NCI-H2029 (cell line): ENCODE measurements around the gene GMFB.

Experiments used
- DNase-seq: peaks from one replicate; lab custom pipeline; 2025; lab: John Stamatoyannopoulos, UW

Gene GMFB

DNA sequence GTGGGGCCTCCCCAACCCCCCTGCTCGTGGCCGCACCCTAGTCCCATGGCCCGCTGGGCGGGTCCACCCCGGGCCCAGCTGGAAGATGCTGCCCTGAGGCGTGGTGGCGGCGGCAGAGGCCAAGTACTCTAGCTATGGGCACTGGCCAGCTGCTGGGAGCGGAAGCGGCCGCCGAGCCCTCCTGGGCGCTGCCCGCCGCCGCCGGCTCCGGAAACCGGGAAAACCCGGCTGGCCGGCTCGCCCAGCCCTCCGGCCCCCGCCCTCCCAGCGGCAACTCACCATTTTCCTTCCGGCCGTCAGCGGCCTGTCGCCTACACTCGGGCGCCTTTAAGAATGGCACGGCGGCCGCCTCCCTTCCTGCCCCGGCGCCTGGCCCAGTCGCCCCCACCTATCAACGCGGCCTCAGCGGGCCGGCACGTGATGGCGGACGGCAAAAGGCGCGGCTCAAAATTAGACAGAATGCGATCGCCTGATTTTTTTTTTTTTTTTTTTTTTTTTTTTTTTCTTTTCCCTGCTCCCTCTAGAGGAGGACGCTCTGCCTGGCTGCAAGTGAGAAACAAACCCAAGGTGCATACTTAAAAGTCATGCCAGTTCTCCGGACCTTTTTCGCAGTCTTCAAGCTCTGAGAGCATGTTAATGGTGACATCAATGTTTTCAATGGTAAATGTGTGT, at the start of gene GMFB:
Gene GMFB (minus strand): TSS at position 335 of the 672 bp plus-strand sequence. CDS start 53 bp downstream, at position 282.
- DNase-seq: peak; percentile 92

DNA sequence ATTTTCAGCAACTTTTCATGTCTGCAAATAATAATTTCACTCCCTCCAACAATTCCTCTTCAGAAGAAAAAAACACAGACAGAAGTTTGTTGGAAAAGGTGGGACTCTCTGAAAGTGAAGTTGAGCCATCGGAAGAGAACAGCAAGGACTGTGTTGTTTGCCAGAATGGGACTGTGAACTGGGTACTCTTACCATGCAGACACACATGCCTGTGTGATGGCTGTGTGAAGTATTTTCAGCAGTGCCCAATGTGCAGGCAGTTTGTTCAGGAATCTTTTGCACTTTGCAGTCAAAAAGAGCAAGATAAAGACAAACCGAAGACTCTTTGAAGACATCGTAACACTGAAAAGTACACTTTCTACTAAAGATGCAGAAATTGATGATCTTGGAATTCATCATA, 49.3 kb upstream of the GMFB start:
- DNase-seq: no peak

DNA sequence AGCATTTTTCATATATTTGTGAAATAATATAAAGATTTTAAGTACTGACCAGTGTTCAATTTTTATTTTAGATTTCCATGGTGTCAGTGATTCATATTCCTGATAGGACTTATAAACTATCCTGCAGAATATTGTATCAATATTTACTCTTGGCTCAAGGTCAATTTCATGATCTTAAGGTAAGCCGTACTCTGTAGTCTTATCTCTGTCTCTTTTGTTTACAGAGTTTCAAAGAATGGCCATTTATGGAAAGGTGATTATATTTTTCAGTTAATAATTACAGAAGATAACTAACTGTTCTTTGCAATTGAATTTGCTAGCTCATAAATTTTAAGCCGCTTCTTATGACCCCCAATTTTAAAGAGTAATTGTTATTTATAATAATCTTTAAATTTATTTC, 48.9 kb upstream of the GMFB start:
- DNase-seq: no peak

DNA sequence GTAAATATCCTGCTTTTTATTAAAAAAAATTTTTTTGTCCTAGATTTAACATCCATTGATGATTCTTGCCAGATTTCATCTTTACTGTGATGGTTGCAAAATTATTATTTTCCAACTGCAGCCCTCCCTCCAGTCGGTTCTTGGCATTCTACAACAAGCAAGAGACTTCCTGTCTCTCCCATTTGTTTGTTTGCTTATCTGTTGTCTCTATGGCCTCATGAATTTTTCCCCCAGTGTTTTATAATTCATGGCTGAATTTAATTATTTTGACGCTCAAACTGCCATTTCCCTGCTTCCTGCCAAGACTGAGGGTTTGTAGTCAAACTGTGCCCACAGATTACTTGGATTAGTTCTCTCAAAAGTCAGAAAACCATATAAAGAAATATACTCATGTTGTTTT, 46.9 kb upstream of the GMFB start:
- no peak for DNase-seq

DNA sequence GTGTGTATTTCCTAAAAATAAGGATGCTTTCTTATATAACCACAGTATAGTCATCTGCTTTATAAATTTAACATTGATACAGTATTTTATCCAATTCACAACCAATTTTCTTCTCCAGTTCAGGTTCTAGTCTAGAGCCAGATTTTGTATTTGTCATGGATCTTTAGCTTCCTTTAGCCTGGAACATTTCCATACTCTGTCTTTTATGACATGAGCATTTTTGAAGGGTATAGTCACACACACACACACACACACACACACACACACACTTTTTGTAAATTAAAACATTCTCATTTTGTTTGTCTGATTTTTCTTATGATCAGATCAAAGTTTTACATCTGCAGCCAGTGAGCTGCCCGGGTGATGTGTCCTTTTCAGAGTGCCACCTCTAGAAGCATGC, 46.3 kb upstream of the GMFB start:
- DNase-seq: no peak

DNA sequence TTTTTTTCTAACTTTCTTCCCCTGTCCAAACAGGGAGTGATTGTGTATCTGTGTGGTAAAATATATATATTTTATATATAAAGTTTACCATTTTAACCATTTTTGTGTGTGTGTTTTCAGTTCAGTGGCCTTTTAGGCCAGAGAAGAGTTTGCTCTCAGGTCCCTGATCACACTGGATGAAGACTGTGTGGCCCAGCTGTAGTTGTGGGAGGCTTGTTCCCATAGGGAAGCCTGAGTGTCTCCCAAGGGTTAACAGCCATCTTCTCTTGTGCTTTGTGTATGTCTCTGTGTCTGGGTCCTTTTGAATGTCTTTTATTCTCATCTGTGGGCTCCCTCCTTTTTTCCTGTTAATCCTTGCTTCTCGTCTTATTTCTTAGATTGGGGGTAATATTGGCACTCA, 44.3 kb upstream of the GMFB start:
- DNase-seq: no peak

DNA sequence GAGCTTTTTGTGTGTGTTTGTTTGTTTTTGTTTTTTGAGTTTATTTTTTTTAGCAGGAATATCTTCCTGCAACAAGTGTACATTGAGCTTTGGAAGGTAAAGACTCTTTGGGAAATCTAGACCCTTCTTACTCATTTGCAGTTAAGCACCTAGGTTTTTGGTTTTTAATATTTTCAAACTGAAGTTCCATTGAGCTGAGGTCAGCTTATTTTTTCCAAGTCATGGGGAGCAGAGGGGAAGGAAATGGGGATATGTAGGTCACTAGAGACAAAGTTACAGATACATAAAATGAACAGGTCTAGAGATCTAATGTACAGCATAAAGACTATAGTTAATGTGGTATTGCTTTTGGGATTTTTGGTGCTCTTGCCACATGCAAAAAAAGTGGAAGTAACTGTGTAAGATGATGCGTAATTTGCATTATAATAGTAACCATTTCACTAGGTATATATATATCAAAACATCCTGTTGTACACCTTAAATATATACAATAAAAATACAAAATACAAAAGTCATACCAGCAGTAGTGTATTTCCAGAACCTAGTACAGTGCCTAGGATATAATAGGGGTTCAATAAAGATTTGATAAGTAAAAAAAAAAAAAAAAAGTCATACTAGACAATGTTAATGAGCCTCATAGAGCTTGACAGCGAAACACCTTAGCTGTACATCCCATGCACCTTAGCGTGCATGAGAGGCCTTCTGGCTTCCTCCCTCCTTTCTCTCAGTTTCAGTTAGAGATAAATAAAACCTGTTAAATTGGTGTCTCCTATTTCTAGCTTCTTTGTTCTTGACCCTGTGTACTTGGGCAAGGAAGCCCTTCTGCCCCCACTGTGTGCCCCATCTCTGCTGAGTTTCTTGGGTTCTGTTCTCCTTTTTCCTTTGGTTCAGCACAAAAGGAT, 43.6 kb upstream of the GMFB start:
- no peak for DNase-seq

DNA sequence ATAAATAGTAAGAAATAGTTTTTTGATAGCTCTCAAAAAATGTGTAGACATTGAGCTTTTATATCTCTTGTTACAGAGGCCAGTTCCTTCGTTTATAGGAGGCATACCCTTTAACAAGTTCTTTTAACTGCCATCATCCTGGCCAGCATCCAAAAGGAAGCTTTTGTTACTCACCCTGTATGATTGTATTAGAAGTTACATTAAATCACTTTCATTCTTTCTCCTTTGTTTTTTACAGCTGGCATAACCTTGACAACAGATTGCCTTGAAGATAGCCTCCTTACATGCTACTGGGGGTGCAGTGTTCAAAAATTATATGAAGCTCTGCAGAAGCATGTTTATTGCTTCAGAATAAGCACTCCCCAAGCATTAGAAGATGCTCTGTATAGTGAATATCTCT, 41.0 kb upstream of the GMFB start:
- no peak for DNase-seq

DNA sequence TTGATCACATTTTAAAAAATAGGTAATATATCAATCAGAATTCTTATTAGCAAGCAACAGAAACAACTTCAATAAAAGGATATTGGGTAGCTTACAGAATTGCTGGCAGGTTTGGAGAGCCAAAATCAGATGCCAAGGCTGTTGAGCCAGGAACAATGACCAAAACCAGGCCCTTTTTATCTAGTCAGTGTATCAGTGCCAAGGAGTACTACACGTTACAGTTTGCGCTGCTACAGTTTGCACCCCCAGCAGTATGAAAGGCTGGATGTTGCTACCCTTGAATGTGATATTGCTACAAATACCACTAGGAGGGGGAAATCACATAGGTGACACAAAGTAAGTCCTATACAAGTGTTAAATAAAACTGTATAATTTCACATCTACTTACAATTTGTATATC, 40.2 kb upstream of the GMFB start:
- no peak for DNase-seq

DNA sequence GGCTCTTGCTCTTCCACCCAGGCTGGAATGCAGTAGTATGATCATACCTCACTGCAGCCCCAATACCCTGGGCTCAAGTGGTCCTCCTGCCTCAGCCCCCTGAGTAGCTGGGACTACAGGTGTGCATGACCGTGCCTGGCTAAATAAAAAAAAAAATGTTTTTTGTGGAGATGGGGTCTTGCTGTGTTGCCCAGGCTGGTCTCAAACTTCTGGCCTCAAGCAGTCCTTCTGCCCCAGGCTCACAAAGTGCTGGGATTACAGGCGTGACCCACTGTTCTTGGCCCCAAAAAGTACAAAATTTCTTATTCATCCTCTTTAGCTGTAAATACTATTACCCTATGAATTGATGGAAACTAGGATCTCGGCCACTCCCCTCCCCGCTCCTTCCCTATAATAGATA, 35.6 kb upstream of the GMFB start:
- no peak for DNase-seq

DNA sequence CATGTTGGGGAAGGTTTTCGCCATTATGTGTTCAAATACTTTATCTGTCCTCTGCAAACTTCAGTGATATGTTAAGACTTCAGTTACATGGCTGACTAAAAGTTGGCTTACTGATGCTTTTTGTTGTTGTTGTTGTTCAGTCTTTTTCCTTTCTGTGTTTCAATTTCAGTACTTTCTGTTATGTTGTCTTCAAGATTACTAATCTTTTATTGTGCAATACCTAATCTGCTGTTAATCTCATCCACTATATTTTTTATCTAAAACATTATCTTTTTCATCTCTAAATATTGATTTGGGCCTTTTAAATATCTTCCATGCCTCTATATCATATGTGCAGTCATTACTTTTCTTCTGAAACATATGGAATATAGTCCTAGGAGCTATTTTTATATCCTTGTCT, 27.9 kb upstream of the GMFB start:
- no peak for DNase-seq

DNA sequence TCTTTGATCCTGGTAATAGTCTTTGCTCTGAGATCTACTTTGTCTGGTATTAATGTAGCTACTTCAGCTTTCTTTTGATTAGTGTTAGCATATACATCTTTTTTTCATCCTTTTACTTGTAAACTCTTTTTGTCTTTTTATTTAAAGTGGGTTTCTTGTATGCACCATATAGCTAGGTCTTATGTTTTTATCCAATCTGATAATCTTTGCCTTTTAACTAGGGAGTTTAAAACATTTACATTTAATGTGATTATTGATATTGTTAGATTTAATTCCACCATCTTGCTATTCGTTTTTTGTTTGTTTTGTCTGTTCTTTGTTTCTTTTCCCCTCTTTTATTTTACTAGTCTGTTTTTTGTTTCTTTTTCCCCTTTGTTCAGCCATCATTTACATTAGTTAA, 26.9 kb upstream of the GMFB start:
- DNase-seq: no peak

DNA sequence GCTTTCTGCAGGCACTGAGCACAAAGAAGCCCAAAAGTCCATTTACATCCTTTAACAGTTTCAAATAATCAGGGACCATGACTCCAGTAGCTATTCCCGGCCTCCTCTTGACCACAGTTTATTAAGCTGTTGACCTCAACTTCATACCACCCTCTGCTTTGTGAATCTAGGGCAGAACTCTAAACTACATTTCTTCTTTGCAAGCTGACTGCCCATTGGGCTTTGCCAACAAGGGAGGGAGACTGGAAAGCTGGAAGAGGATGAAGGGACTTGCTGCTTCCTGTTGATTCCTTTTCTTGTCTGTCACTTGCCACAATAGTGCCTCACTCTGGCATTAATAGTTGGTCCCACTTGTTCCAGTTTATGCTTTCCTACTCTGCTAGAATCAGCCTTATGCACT, 23.6 kb upstream of the GMFB start:
- DNase-seq: no peak

DNA sequence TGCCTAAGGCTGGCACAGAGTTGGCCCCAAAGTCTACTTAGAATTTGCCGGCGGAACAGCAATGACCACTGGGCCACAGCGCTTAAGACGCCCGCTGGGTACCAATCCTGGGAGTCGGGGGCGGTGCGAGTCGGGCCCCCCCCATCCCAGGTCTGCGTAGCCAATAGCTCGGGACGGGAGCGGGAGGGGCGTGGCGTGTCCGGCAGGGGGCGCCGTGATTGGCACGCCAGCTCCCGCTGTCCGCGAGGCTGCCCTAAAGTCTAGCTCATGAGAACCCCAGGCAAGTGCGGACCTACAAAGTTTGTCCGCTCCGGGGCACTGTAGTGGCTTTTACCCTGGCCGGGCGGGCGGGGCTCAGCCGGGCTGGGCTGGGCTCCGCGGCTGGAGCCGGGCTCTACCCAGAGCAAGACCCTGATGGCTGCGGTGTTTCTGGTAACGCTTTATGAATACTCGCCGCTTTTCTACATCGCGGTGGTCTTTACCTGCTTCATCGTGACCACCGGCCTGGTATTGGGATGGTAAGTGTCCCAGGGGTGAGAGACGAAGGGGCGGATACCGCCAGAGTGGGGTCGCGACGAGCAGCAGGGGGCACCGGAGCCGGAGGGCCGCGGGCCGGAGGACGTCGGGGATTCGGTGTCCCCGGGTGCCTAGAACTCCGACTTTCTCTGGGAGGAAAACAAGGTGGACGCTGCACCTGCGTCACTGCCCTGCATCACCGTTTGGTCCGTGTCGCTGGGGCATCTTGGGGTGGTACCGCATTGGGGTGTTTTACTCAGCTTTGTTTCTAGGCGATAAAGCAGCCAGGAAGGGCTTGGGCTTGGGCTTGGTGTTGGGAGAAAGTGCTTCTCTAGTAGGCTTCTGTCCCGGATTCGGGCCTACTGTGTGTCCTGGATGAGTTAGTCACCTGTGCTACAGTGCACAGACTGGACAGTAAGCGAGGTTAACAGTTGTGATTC, 21.0 kb upstream of the GMFB start, which contains the start of gene CGRRF1:
Gene CGRRF1 (plus strand): TSS at position 361 of the 956 bp plus-strand sequence. CDS start 54 bp downstream, at position 415.
- peak; percentile 96 for DNase-seq

DNA sequence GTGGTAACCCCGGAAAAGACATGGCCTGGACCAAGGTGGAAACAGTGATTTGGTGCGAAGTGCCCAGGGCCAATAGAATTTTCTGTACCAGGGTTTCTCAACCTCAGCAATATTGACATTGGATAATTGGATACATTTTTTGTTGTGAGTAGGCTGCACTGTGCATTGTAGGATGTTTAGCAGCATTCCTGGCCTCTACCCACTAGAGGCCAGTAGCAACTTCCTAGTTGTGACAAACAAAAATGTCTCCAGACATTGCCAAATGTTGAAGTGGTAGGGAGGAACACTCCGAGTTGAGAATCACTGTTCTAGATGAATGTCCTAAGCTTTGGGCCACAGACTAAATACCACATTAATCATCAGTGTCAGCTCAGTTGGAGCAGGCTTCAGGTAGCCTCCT, 14.7 kb upstream of the GMFB start:
- no peak for DNase-seq

DNA sequence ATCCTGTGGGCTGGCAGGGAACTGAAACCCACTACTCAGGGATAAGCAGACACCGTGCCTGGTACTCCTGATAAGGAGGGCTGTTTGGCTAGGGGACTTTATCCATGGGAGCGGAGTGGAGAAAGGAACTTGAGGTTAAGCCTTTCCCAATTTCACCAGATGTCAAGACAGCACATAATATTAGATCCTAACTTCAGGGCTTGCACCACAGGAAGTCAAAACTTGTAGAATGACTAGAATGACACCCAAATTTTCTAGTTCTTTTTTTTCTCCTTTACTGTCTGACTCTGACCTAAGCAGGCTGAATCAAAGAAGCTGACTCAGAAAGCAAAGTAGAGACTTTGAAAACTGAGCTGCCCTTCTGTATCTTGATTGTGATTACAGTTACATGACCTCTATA, 13.8 kb upstream of the GMFB start:
- DNase-seq: no peak

DNA sequence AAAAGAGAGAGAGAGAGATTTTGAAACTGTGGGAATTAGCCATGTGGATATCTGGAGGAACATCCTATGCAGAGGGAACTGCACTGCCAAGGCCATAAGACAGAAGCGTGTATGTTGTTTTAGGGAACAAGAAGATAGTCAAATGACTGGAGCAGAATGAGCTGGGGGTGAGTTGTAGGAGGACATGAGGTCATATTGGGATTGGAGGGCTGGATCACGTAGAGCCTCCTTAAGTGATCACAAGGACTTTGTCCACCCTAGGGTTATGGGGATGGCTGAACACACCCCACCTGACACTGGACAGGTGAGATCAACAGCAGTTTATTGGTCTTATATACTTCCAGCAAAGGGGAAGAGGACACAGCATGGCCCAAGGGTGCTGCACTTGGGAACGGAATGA, 12.7 kb upstream of the GMFB start:
- DNase-seq: no peak

DNA sequence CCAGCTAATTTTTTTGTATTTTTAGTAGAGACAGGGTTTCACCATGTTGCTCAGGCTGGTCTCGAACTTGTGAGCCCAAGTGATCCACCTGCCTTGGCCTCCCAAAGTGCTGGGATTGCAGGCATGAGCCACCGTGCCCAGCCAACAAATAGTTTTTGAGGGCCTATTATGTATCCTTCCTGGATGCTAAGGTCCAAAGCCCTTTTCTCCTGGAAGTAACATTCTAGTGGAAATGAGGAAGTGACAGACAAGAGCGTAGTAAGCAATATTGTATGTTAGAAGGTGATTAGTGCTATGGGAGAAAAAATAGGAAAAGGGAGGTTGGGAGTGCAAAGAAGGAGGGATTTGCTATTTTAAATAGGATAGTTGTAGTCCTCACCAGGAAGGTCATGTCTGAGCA, 12.0 kb upstream of the GMFB start:
- no peak for DNase-seq

DNA sequence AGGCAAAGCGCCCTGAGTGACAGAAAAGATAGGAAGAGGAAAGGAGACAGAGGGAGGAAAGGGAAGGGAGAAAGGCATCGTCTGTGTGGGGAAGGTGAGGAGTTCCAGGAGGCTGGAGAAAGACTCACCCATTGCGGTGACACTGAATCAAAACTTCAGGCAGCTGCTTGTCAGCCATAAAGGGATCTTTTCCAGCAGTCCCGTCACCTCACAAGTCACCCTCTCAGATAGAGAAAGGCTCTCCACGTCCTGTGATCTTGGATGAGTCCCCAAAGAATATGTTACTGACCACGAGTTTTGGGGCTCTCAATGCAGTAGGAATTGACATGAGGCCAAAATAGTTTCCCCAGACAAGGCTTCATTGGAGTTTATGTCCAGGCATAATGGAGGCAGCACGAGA, 9.8 kb upstream of the GMFB start:
- no peak for DNase-seq

DNA sequence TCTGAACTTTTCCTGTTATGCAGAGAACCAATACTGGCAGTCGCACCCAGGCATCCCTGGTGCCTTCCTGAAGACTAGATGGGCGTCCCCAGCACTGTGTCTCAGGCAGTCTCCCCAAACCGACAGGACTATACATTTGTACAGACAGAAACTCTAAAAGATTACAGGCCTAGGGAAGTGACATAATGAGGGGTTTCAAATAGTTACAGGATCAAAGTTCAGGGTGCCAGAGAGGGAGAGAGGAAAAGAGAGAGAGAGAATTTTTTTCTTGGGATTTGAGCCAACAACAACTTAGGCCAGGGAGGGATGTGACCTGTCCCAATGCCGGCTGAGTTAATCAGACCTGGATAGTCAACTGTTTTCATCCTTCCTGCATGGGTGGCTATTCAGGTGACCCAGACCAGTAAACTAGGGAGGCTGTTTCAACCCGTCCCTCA, 9.3 kb upstream of the GMFB start:
- DNase-seq: no peak

DNA sequence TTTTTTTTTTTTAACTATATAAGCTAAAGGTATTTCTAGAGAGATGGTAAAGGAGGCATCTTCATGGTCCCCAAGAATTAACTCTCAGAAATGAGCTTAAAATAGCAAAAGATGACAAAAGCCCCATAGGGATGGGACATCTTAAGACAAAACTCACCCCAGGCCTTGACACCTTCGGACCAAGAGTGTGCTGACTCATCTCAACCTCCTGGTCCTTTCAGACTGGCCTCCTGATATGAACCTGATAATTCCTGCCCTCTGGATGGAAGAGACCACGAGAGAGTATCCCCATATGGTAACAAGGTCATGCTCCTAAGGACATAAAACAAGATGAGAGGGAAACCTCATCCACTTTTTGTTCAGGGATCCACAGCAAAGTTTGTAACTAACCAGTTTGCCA, 8.4 kb upstream of the GMFB start:
- no peak for DNase-seq

DNA sequence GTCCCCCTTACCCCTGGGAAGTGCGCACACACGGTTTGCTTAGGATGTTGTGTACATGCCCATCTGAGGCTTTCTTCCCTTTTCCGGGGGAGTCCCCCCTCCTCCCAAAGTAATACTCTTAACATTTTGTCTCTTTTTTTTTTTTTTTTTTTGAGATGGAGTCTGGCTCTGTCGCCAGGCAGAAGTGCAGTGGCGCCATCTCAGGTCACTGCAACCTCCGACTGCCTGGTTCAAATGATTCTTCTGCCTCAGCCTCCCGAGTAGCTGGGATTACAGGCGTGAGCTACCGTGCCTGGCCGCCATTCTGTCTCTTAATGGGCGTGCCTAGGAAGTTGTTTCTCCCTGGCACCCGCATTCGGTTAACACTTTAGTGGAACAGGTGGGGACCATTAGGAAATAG, 4.5 kb upstream of the GMFB start:
- no peak for DNase-seq
